H1 (cell line): ENCODE results near the gene KLF12. TPM values are rescaled to one million over a fixed set of nuclear protein-coding genes. Genes with fewer than 3 reads are reported as not detected.

Experiments used
- CHD7 ChIP-seq: fragments of 300-600 bp; sonication (generic); IDR thresholded peaks from 2 replicates; pipeline ENCODE4 v1.7.1; 2012; ENCODE audit warnings: low read length, moderate library complexity, mild to moderate bottlenecking, inconsistent platforms; ENCODE audit not compliant: insufficient replicate concordance
- EGR1 ChIP-seq: IDR thresholded peaks from 2 replicates; pipeline ENCODE4 v1.6.1; 2011; ENCODE audit warnings: low read depth, low read length, borderline replicate concordance
- EP300 ChIP-seq, 2 experiments: IDR thresholded peaks; 1 replicate in 1 of 2; 2 replicates in 1 of 2; pipeline ENCODE4 v1.6.1; 2011 to 2012; ENCODE audit warnings: low read depth in 2 of 2, low read length in 2 of 2, mild to moderate bottlenecking in 2 of 2, borderline replicate concordance in 1 of 2, inconsistent platforms in 1 of 2, moderate library complexity in 1 of 2
- FOSL1 ChIP-seq: IDR thresholded peaks from 2 replicates; pipeline ENCODE4 v1.6.1; 2011; ENCODE audit warnings: mild to moderate bottlenecking, low read depth, low read length, moderate library complexity; ENCODE audit not compliant: insufficient read depth
- HDAC2 ChIP-seq, 2 experiments: fragments of 300-600 bp in 1 of 2; sonication (generic) in 1 of 2; IDR thresholded peaks; 2 replicates each; pipeline ENCODE4 v1.6.1; 2011 to 2012; ENCODE audit warnings: low read depth in 2 of 2, low read length in 2 of 2, mild to moderate bottlenecking in 2 of 2, moderate library complexity in 2 of 2, borderline replicate concordance in 1 of 2, inconsistent platforms in 1 of 2
- KDM4A ChIP-seq: IDR thresholded peaks from one replicate; pipeline ENCODE4 v1.7.1; 2012; ENCODE audit warnings: low read depth, mild to moderate bottlenecking, moderate library complexity, low read length, inconsistent platforms; ENCODE audit not compliant: severe bottlenecking
- POLR2A ChIP-seq, 2 experiments: IDR thresholded peaks; 1 replicate in 1 of 2; 2 replicates in 1 of 2; pipeline ENCODE4 v1.6.1; 2011; ENCODE audit warnings: low read depth in 2 of 2, low read length in 2 of 2, mild to moderate bottlenecking in 2 of 2; ENCODE audit errors: control extremely low read depth in 1 of 2
- POLR2AphosphoS5 ChIP-seq: IDR thresholded peaks from 2 replicates; pipeline ENCODE4 v1.6.1; 2011; ENCODE audit warnings: low read depth, low read length
- SIN3A ChIP-seq, 2 experiments: IDR thresholded peaks in 1 of 2; conservative IDR thresholded peaks in 1 of 2; 2 replicates each; pipeline ENCODE4 v1.6.1; 2011 to 2012; ENCODE audit warnings: low read length in 2 of 2, improper control_type of control experiment in 1 of 2, low read depth in 1 of 2, mild to moderate bottlenecking in 1 of 2
- SP1 ChIP-seq: IDR thresholded peaks from 2 replicates; pipeline ENCODE4 v1.6.1; 2011; ENCODE audit warnings: low read depth, low read length
- SUZ12 ChIP-seq: fragments of 200-600 bp; sonication (generic); IDR thresholded peaks from 2 replicates; pipeline ENCODE4 v1.6.1; 2012; ENCODE audit warnings: mild to moderate bottlenecking, inconsistent platforms, low read length, moderate library complexity, mixed read lengths
- TCF12 ChIP-seq: IDR thresholded peaks from 2 replicates; pipeline ENCODE4 v1.6.1; 2011; ENCODE audit warnings: low read depth, mild to moderate bottlenecking, low read length
- polyA plus RNA-seq, 7 experiments: library from polyadenylated mRNA; depleted of rRNA in 3 of 7; stranded (reverse) in 5 of 7; unstranded in 2 of 7; fragments of >200 nt in 5 of 7; fragments of 200-250 nt in 2 of 7; gene quantifications; 1 replicate in 5 of 7; 2 replicates in 1 of 7; 4 replicates in 1 of 7; pipeline versions ENCODE4 v1.2.1 to v1.2.3, GENCODE V29; 2011 to 2013; ENCODE audit warnings: missing spikeins in 2 of 7, mixed read lengths in 2 of 7
- total RNA-seq: library from RNA; stranded (reverse); fragmentation: NEBNext Ultra II Directional; extraction: Animal tissue kit (Norgen Biotek cat#: 25700); gene quantifications from 2 replicates; pipeline ENCODE4 v1.2.1, GENCODE V29; 2021

KLF12 gene
- total and polyA plus RNA-seq, 2 of the 8 experiments (the other 6 are each of a cell fraction or from before 2014, with no cell fraction given), result 6.6 to 12.1 TPM

- TF ChIP-seq CHD7, result no peak
- TF ChIP-seq EGR1, result no peak
- TF ChIP-seq SP1, result no peak
- no peak for TF ChIP-seq EP300 (IDR thresholded peaks at IDR 0.05; ENCODE audit: borderline replicate concordance in 1 of 2, low read depth in 2 of 2, low read length in 2 of 2)
- TF ChIP-seq FOSL1, result no peak
- no peak for TF ChIP-seq SIN3A (conservative IDR thresholded peaks at IDR 0.05 in 1 of 2, IDR thresholded peaks at IDR 0.05 in 1 of 2; ENCODE audit: low read depth in 1 of 2, low read length in 2 of 2)
- TF ChIP-seq POLR2A (IDR thresholded peaks at IDR 0.05; ENCODE audit: control extremely low read depth in 1 of 2, low read depth in 2 of 2, low read length in 2 of 2), result no peak
- no peak for TF ChIP-seq KDM4A
- no peak for TF ChIP-seq TCF12
- no peak for TF ChIP-seq SUZ12
- no peak for TF ChIP-seq HDAC2 (IDR thresholded peaks at IDR 0.05; ENCODE audit: borderline replicate concordance in 1 of 2, low read depth in 2 of 2, low read length in 2 of 2)
- no peak for TF ChIP-seq POLR2AphosphoS5
These were observed 19.6 kb downstream of the KLF12 start (continued) for GRCh38 chr13:74114641-74115040.
